ENCODE data around the gene RNF150.
"Not testable (repeated sequence)": the region's sequence is repeated elsewhere in the genome, so short reads cannot be mapped to it uniquely, and the experiment has no call there.

RNF150 gene

GRCh38 chr4:140861359-140862176, 271.7 kb downstream of the RNF150 start:
- peak; percentile 77 for DNase-seq (ENCODE audit: low read depth)

DNA sequence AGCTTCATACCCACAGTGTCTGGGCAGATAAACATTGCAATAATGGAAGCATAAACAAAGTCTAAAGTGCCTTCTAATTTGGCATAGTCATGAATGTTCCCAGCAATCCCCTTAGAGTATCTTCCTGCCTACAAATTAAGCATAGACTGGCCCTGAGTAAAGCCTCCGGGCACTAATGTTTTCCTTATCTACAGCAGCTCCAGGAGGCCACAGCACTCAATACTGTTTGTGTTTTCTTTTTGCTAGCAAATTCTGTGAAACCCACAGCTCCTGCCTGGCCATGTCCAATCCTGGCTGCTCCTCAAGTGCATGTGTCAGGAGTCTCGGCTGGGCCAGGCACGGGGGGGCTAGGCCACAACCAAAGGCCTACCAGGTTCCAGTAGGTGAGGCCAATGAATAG, 274.4 kb downstream of the RNF150 start:
- DNase-seq (ENCODE audit: low read depth), result no peak

- DNase-seq (ENCODE audit: low read depth), result no peak
These were observed 276.2 kb downstream of the RNF150 start for GRCh38 chr4:140857111-140857510.

DNA sequence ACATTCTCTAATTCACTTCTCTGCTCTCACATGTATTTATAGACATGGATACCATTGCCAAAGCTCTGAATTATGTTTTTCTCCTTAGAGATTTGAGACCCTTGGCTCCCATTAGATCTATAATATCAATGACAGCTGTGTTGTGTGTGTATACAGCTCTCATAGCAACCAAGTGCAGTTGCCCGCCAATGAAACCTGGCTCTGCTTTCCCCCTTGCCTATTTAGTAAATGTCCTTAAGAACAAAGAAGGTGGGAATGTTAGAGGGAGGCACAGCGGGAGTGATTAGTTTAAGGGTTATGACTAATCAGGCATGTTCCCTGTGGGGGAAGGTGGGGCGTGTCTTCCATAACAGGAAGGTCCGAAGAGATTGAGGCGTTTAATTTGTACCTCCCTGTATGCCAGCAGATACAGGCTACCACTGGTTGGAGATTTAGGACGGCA, 276.6 kb downstream of the RNF150 start:
- DNase-seq (ENCODE audit: low read depth), result no peak

- DNase-seq (ENCODE audit: low read depth), result no peak
These were observed 279.1 kb downstream of the RNF150 start for GRCh38 chr4:140854168-140854567.

GRCh38 chr4:140851804-140852203, 281.5 kb downstream of the RNF150 start:
- DNase-seq (ENCODE audit: low read depth), result no peak

DNA sequence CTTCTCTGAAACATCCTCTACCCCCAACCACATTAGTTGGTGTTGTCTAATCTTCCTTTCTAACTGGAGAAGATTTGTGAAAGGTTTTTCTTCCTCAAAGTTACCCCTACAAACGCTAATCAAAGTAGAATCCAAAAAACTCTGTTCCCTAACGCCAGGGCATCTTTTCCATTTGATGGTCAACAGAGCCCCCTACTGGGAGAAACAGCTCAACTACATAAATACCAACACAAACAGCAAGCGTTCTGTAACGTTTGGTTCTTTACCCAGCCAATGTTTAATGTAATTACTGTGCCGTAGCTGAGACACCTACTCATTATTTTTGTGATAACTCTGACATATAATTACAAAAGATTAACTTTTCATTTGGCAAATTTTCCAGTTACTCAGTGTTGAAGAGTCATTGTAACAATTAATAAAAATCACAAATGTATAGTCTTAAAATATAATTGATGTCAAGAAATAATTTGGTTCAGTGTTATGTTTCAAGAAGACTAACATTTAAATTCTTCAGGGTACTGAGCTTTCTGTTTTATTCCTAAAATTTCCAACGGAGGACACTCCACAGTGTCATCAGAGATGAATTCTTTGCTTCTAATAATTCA, 282.1 kb downstream of the RNF150 start:
- peak; percentile 48 for DNase-seq (ENCODE audit: low read depth)

DNA sequence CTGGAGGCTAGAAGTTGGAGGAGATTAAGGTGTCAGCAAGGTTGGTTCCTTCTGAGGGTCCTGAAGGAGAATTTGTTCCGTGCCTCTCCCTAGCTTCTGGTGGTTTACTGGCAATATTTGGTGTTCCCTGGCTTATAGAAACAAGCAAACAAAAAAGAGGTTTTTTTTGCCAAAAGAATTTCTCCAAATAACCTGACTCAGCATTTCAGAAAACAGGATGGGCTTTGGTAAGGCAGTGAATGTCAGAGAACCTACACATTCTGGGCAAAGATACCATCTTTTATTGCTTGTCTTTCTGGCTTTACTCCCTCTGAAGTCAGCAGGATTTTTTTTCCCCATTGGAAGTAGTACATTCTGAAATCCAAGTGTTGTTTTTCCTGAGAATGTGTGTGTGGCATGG, 283.7 kb downstream of the RNF150 start:
- DNase-seq (ENCODE audit: low read depth), result no peak

DNA sequence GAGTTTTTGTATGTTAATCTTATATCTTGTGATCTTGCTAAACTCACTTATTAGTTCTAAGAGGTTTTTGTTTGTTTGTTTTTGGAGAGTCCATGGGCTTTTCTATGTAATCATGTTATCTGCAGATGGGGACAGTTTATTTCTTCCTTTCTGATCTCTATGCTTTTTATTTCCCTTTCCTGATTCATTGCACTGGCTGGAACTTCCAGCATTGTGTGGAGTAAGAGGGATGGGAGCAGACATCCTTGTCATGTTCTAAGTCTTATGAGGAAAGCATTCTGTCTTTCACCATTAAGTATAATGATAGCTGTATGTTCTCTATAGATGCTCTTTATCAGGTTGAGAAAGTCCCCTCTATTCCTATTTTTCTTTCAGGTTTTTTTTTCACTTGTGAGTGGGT, 286.5 kb downstream of the RNF150 start:
- no peak for DNase-seq (ENCODE audit: low read depth)

GRCh38 chr4:140844061-140844460, 289.2 kb downstream of the RNF150 start:
- DNase-seq (ENCODE audit: low read depth), result no peak

DNA sequence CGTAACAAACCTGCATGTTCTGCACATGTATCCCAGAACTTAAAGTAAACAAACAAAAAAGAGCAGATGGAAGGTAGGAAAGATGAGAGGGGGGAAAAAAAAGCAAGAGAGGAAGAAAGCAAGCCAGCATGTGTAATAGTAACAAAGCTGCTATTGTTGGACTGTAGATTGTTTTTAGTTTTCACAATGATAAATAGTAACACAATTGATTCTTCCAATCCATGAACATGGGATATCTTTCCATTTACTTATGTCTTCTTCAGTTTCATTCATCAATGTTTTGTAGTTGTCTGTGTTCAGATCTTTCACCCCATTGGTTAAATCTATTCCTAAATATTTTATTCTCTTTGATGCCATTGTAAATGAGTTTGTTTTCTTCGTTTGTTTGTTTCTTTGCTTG, 292.1 kb downstream of the RNF150 start:
- no peak for DNase-seq (ENCODE audit: low read depth)

- no peak for DNase-seq (ENCODE audit: low read depth)
These were observed 293.1 kb downstream of the RNF150 start for GRCh38 chr4:140839888-140840790.

GRCh38 chr4:140839406-140839805, 293.9 kb downstream of the RNF150 start:
- DNase-seq (ENCODE audit: low read depth), result no peak

DNA sequence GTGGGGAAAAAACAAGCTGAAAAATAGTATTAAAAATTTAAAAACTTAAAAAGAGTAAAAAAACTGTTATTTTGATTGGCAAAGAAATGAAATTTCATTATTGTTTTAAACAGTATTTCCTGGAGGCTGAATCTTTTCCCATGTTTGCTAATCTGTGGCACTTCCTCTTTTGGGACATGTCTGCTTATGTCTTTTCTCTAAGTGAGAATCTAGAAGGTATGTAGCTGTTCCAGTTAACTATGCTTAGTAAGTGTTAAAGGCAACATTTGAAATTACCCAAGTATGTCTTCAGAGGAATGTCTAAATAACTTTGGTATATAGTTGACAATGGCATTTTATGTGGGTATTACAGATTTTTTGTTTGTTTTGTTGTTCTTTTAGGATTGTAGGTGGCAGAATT, 295.5 kb downstream of the RNF150 start:
- DNase-seq (ENCODE audit: low read depth), result no peak

DNA sequence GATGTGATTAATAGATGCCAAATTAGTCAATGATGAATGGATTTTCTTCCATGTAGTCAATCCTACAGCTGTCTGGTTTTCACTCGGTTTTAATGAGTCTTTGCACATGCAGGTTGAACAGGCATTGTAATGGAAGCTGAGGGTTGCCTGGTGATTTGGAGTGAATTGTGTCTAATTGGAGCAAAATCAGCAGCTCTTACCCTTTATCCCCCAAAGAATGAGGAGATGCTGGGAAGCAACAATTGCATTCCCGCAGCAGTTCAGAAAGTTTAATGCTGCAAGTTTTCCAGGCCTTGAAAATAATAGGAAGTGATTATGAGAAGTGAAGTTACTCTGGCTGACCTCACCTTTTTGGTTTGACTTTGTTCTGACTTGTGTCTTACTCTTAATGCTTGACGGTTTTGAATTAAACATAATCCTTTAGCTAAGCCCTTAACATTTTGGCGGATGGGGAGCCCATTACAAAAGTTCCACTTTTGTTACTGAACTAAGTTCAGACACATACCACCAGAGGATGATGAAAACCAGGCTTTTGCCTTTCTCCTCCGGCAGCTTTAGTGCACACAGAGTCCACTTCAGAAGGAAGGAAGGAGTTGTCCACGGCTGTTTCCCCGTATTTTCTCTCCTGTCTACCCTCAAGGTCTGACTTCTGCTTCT, 298.3 kb downstream of the RNF150 start:
- DNase-seq (ENCODE audit: low read depth), result no peak

- DNase-seq (ENCODE audit: low read depth), result no peak
These were observed 300.0 kb downstream of the RNF150 start for GRCh38 chr4:140833280-140833679.

DNA sequence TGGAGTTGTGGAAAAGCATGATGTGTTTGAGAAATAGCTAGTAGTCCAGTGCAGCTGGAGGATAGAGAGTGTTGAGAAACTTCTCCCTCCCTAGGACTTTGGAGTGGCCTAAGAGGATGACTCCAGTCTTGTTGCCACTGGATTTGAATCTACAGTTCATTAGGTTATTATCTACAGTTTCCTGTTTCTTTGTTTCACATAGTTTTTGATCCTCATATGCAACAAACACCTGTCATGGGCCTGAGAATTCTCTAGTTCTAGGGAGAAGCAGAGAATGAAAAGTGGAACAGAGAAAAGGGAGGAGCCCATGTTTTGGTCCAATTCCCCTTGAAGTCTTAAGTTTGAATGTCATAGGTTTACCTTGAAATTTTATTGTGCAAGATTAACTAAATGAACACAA, 303.4 kb downstream of the RNF150 start:
- DNase-seq (ENCODE audit: low read depth), result no peak

DNA sequence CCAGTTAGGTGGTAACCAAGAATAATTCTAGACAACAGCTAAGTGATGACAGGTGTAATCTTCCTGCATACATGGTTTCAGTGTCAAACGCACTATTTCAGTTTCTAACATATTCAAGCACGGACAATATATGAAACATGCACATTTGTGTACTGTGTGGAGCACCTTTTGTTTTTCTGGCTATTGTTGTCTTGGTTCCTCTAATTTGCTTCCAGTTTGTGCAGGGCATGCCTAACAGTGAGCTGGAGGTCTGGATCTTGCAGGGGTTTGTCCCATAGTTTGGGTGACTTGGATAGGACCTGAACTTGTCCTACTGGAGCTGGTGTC, 306.6 kb downstream of the RNF150 start:
- no peak for DNase-seq (ENCODE audit: low read depth)

GRCh38 chr4:140820520-140820919, 312.7 kb downstream of the RNF150 start:
- DNase-seq (ENCODE audit: low read depth), result not testable (repeated sequence)

GRCh38 chr4:140819610-140820009, 313.7 kb downstream of the RNF150 start:
- DNase-seq (ENCODE audit: low read depth), result no peak

DNA sequence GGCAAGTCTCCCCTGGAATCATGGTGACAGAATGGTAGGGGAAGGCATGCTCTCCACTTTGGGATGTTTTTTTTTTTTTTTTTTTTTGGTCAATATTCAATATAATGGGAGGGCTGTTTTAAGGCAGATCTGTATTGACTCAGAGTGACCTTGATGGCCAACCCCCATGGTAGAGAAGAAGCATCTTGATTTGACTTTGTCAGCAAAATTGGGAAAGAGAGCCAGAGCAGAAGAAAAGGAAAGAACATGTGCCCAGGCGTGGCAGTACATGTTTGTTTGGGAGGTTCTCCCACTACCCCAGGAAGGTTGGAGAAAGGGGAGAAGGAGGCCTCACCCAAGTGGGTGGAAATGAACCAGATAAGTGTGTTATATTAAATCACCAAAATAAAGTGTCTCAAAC, 314.8 kb downstream of the RNF150 start:
- DNase-seq (ENCODE audit: low read depth), result no peak

DNA sequence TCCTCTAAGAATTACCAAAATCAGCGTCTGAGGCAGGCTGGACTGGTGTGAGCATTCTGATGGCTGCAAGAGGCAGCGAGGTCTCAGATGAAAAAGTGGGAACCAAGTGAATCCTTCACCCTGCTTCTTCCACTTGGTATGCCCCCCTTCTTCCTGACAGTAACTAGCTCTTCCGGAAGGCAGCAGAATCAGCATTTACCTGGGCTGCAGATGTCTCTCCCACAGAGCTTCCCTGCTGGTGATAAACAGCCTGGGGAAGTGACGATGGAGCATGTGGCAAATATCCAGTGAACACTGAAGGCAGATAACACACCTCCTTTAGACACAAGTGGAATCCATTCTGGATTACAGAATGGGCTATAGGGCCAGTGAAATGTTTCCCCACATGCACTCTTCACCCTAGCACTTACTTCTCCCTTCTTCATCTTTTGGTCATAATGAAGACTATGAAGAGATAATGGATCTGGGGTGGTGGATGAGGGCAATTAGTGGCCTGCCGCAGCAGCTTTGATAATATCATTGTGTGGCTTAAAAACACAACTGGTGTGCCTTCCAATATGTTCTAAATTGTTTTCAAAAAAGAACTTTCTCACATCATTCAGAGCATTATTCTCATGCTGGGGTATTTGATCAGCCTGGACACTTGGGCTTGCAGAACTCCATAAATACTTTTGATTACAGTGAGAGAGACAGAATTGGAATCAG, 316.3 kb downstream of the RNF150 start:
- no peak for DNase-seq (ENCODE audit: low read depth)
